HG03439 (cell line): ENCODE results near the gene MYLK.

Experiments
- ATAC-seq: cut with Tn5 transposase; IDR thresholded peaks from one replicate; pipeline ENCODE4 v1.9.1; 2021; ENCODE audit warnings: mild to moderate bottlenecking, moderate library complexity; ENCODE audit not compliant: unreplicated experiment

Gene MYLK

GRCh38 chr3:123651449-123652341 lies 232.4 kb downstream of the MYLK start:
- ATAC-seq = no peak

- ATAC-seq = no peak
These were observed 234.0 kb downstream of the MYLK start for GRCh38 chr3:123650101-123650500.

DNA sequence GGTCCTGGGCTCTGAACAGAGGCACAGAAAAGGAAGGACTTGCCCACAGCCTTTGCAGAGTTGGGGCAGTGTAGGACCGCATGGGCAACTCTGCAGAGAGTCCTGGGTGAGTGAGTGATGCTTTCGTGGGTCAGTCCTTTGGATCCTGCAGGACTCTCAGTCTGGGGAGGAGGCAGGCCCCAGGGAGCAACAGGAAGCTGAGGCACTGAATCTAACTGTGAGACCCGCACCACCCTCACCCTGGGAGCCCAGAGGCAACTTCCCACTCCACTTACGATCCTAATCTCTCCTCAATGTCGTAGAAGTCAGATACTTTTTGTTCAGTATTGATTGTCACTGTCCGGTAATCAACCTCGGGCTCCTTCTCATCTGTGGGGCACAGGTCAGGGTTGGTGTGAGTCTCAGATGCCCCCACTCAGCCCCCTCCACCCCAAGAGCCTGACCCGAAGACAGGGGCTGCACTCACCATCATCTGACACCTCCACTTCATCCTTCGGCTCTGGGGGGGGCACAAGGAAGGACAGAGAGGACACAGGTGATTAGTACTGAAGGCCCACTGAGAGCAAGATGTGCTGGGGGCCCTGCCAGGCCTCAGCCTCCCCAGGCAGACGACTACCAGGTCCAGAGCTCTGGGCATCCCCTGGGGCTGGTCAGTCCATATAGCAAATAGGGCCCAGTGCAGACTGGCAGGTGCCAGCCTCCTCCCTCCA lies 235.3 kb downstream of the MYLK start:
- no peak for ATAC-seq

- no peak for ATAC-seq
These were observed 239.8 kb downstream of the MYLK start for GRCh38 chr3:123644358-123644757.

- no peak for ATAC-seq
These were observed 241.2 kb downstream of the MYLK start for GRCh38 chr3:123642957-123643330.

DNA sequence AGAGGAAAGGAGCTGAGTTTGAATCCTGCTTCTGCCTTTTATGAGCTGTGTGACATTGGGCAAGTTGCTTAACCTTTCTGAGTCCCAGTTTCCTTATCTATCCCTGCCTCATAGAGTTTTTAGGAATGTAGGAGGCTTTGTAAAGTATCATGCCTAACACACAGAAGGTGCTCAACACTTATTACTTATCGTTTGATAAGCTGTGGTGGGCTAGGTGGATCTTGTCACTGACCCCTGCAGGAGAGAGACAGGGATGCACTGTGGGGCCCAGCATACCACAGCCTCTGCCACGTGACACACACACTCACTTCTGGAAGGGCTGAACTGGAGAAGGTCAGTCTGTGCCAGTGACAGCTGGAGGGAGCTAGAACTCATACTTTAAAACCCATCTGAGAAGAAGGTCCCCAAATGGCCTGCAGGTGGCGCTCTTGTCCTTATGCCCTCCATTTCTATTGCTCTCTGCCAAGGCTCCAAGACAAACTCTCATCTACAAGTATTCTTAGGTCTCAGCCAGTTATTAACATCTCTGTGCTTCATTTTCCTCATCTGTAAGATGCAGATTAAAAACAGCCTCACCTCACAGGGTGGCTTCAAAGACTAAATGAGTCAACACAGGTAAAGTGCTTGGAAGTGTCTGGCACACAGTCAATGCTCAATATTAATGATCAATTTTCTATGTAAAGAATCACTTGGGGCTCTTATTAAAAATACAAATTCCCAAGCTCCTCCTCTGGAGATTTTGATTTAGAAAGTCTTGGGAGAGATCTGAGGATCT lies 241.8 kb downstream of the MYLK start:
- ATAC-seq = peak; percentile 82

DNA sequence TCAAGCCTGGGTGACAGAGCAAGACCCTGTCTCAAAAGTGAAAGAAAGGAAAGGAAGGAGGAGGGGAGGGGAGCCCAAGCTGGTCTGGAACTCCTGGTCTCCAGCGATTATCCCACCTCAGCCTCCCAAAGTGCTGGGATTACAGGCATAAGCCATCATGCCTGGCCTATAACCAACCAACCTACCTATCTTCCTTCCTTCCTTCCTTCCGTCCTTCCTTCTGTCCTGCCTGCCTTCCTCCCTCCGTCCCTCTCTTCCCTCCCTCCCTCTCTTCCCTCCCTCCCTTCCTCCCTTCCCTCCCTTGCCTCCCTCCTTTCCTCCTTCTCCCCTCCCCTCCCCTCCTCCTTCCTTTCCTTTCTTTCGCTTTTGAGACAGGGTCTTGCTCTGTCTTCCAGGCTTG lies 242.6 kb downstream of the MYLK start:
- no peak for ATAC-seq

DNA sequence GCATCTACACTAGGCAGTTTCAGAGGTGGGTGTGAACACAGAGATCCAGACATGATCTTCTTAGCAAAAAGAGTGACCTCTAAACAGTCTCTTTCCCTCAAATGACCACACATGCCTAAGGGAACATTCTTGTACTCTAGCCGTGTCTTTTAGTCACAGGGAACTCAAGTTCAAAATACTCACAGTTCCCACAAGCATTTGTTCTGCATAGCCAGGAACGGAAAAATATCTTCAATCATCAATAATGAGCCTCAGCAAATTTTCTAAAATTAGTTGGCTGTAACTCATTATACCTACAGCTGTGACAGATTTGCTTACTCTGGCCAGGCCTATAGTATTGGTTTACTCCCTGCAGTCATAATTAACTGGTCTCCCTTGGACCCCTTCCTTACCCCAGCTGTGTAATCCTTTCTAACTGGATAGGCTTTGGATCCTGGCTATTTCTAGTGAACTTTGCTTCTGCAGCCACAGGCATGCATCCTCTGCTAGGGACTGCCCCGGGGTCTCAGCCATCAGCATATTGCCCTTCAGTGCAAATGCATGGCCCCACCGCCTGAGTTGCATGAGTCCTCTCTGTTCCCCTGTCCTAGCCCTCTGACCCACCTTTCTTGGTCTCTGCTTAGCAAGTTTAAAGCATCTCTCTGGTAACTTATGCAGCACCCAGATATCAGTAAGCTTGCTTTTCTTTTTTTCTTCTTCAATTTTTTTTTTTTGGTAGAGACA lies 243.2 kb downstream of the MYLK start:
- ATAC-seq = no peak

DNA sequence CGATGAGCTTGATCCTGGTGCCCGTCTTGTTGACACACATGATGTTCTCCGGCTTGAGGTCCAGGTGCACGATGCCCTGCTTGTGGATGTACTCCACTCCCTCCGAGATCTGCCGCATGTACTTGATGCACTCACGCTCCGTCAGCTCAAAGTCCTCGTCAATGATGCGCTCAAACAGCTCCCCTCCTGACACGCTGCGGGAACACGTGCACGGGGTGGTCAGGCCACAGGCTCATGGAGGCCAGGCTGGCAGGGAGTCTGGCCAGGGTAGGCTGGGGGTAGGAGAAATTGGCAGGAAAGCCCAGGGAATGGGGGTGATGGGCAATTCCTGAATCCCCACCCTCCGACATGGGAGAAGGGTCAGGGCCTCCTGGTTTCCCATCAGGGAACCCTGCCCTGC lies 243.8 kb downstream of the MYLK start:
- no peak for ATAC-seq

GRCh38 chr3:123638936-123639689 lies 245.0 kb downstream of the MYLK start:
- ATAC-seq = no peak

GRCh38 chr3:123637841-123638240 lies 246.3 kb downstream of the MYLK start:
- ATAC-seq = no peak

GRCh38 chr3:123637131-123637530 lies 247.0 kb downstream of the MYLK start:
- ATAC-seq = no peak

- ATAC-seq = no peak
These were observed 247.7 kb downstream of the MYLK start for GRCh38 chr3:123636431-123636841.

DNA sequence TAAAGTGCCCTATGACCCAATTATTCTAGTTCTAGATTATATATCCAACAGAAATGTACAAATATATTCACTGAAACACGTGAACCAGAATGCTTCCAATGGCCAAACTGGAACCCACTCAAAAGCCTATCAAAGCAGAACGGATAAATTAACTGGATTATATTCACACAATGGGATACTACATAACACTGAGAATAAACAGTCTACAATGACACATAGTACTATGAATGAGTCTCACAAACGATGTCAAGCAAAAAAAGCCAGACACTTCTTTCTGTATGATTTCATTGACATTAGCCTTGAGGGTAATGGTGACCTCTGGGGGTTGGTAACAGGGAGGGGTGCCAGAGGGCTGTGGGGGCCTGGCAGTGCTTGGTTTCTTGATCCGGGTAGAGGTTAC lies 248.4 kb downstream of the MYLK start:
- ATAC-seq = no peak

DNA sequence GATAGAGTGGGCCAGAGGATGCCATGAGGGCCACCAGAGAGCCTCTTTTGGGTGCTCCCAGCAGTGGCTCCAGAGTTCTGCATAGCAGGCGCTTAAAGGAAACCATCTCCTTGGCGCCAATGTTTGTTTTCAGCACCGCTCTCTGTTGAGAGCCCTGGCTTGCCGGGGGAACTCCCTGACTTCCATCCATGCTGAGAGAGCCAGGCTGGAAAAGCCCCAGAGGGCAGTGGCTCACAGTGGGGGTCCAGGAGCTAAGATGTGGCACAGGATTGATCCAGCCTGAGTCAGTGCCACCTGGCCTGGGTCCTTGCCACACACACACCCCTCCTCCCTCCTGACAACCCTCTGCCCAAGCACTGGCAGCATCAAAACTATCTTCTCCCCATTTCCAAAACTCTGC lies 248.9 kb downstream of the MYLK start:
- ATAC-seq = no peak

DNA sequence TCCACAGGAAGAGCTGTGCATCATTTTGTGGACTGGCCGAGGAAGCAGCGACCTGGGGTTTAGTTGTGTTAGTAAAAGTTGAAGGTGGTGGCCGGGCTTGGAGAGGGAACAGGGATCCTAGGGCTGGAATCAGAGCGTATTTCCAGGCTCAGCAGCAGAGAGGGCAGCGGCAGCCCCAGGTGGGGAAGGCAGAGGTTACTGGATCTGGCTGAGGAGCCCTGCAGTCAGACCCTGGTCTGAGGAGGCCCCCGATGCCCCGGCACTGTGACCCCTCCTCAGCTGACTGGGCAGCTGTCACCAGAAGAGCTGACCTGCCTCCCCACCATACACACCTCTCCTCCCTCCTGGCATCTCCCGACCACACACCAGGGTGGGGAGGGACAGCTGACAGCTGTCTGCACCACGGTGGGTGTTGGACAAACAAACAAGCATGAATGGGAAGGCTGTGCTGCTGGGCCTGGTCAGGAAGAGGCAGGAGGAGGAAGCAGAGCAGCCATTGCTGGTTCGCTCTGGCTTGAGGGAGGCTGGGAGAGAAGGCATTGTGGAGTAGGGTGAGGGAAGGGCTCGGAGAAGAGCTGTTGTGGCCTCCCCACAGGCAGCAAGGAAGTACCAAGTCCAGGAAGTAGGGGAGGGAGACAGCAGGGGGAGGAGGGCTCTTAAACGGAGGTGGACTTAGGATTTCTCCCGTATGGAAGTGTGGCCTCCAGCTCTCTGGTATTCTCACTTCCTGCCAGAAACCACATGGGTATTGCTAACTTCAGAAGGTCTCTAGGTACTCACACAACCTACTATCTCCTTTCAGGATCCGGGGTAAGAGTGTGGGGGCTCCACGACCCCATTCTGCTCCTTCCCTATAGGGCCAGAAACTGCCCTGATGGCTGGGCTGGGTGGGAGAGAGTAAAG lies 249.7 kb downstream of the MYLK start:
- ATAC-seq = no peak

- ATAC-seq = no peak
These were observed 250.6 kb downstream of the MYLK start for GRCh38 chr3:123633530-123633929.

DNA sequence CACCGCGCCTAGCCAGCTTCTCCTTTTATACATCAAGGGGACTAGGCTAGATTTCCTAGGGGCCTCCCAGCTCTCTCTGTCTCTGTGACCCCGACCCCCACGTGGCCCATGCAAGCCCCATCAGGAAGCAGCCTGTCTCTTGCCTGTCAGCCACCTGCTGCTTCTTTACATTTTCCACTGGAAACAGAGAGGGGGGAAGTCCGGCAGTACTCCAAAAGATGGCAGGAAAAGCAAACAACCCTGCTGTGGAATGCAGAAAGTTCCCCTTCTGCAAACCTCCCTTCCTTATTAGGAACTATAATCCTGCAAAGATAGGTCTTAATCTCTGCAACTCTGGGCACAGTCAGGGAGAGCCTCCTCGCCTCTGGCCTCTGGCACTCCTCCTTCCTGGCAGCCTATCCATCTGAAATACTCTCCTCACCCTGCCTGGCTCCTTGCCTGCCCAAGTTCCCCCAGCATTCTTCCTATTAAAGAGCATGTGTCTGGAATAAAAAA lies 251.9 kb downstream of the MYLK start:
- no peak for ATAC-seq

DNA sequence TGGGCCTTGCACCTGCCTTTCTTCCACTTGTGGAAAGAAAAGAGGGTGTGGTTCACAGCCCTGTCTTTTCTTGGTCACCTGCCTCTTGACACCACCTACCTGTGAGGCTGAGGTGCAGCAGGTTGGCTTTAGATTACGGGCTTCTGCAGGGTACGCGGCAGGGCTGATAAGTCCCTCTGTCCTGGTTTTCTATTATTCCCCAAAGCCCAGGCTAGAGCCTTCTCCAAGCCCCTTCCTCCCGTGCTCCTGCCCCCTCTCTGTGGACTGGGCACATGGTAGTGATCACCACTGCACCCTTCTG lies 254.4 kb downstream of the MYLK start:
- no peak for ATAC-seq
